Gastroesophageal sphincter (tissue), 4 donors: Measurements from ENCODE around the gene SEC23B. TPM values are rescaled to one million over a fixed set of nuclear protein-coding genes. Genes with fewer than 3 reads are reported as not detected.
A peak's percentile ranks its signal among the peaks of the same experiment; 100 is the strongest.

Source experiments
- ATAC-seq: fragments of 150-250 bp; one replicate; pipeline ENCODE4 v1.9.1; 2016; ENCODE audit warnings: mild to moderate bottlenecking, moderate library complexity
- H3K27ac ChIP-seq, 4 donors: fragments of 200-600 bp; sonication (generic) in 3 of 4; 1 replicate in 3 of 4; 2 replicates in 1 of 4; pipeline ENCODE4 v1.5.1; 2016 to 2019
- H3K27me3 ChIP-seq: fragments of 200-600 bp; sonication (generic); one replicate; pipeline ENCODE4 v1.5.1; 2019
- H3K36me3 ChIP-seq, 2 donors: fragments of 200-600 bp; sonication (generic); one replicate each; pipeline ENCODE4 v1.5.1; 2019; ENCODE audit warnings: control low read depth in 1 of 2
- H3K4me1 ChIP-seq, 3 donors: fragments of 200-600 bp; sonication (generic); 1 replicate in 2 of 3; 2 replicates in 1 of 3; pipeline ENCODE4 v1.5.1; 2016 to 2019; ENCODE audit warnings: control low read depth in 2 of 3
- H3K4me3 ChIP-seq, 2 donors: fragments of 200-600 bp; sonication (generic); one replicate each; pipeline ENCODE4 v1.5.1; 2019; ENCODE audit warnings: mild to moderate bottlenecking in 1 of 2, moderate library complexity in 1 of 2
- H3K9me3 ChIP-seq, 3 donors: fragments of 200-600 bp; sonication (generic); one replicate each; pipeline ENCODE4 v1.5.1; 2017 to 2019; ENCODE audit warnings: control low read depth in 2 of 3
- EP300 ChIP-seq: sonication (generic); formaldehyde crosslinking; IDR thresholded peaks from one replicate; pipeline ENCODE4 v1.6.1; 2017; ENCODE audit warnings: antibody characterized with exemption, mild to moderate bottlenecking
- POLR2A ChIP-seq, 2 donors: fragments of 450-650 bp; IDR thresholded peaks; one replicate each; pipeline ENCODE4 v1.6.1; 2017; ENCODE audit warnings: antibody characterized with exemption in 2 of 2, mild to moderate bottlenecking in 2 of 2, moderate library complexity in 1 of 2
- POLR2AphosphoS5 ChIP-seq: sonication (generic); formaldehyde crosslinking; IDR thresholded peaks from one replicate; pipeline ENCODE4 v1.6.1; 2017; ENCODE audit warnings: antibody characterized with exemption
- WGBS, 2 donors: methylation state at CpG; one replicate each; pipeline ENCODE4 v1.1.5; 2018; ENCODE audit warnings: low coverage in 1 of 2; 5-methylcytosine and 5-hydroxymethylcytosine counted together
- total RNA-seq, 4 donors: library from RNA; depleted of rRNA; stranded (reverse); fragments of >200 nt; gene quantifications; one replicate each; pipeline ENCODE4 v1.1.0, GENCODE V29; 2016
- TF ChIP-seq, protein P1 (sequence below), 4 experiments: fragments of 200-600 bp in 2 of 4; fragments of 450-650 bp in 2 of 4; sonication (generic) in 1 of 4; IDR thresholded peaks; one replicate each; pipeline ENCODE4 v1.5.1; 2017 to 2019; ENCODE audit warnings: antibody characterized with exemption in 4 of 4, mild to moderate bottlenecking in 2 of 4, moderate library complexity in 2 of 4

The SEC23B gene
- total RNA-seq, 4 donors from 2014 or later, result 18.6 to 27.5 (median 20.2) TPM

DNA sequence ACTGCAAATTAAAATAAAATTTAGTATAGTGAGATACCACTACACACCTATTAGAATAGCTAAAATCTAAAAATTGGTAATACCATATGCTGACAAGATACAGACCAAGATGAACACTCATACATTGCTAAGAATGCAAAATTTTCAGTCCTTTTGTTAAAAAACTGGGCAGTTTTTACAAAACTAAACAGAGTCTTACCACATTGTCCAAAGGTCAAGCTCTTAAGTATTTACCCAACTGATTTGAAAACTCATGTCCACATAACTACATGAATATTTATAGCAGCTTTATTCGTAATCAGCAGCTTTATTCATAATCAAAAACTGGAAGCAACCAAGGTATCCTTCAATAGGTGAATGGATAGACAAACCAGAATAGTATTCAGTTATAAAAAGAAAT, 30.5 kb upstream of the SEC23B start:
- Histone ChIP-seq H3K4me1 (no peaks in the 10 kb centered on the region), H3K9me3 (no peaks in the 10 kb centered on the region), H3K4me3 (no peak overlapping the region), H3K36me3 (peaks cover 6 to 97% of the 10 kb centered on the region in 2 donors), H3K27me3 (no peaks in the 10 kb centered on the region), H3K27ac (no peak overlapping the region)
- ATAC-seq, result no peak
- 83 to 100% methylated on average over 1 of the region's 1 CpG for WGBS, 2 donors
- TF ChIP-seq POLR2AphosphoS5 (no peak), EP300 (no peak), POLR2A (IDR thresholded peaks at IDR 0.05) (no peak)
- TF ChIP-seq, protein P1, sequence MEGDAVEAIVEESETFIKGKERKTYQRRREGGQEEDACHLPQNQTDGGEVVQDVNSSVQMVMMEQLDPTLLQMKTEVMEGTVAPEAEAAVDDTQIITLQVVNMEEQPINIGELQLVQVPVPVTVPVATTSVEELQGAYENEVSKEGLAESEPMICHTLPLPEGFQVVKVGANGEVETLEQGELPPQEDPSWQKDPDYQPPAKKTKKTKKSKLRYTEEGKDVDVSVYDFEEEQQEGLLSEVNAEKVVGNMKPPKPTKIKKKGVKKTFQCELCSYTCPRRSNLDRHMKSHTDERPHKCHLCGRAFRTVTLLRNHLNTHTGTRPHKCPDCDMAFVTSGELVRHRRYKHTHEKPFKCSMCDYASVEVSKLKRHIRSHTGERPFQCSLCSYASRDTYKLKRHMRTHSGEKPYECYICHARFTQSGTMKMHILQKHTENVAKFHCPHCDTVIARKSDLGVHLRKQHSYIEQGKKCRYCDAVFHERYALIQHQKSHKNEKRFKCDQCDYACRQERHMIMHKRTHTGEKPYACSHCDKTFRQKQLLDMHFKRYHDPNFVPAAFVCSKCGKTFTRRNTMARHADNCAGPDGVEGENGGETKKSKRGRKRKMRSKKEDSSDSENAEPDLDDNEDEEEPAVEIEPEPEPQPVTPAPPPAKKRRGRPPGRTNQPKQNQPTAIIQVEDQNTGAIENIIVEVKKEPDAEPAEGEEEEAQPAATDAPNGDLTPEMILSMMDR (IDR thresholded peaks at IDR 0.05), result no peak

DNA sequence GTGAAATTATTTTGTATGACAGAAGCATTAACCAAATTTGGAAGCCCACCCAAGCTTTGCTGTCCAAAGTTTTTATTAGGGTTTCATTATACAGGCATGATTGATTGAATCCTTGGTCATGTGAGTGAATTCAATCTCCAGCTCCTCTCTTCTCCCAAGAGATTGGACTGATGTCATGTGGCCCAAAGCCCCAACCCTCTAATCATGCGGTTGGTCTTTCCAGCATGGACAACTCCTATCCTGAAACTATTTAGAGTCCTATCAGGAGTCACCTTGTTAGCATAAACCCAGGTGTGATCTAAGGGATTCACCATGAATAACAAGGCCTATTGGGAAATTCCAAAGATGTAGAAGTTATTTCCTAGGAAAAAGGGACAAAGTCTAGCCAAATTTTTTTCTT, 29.9 kb upstream of the SEC23B start:
- Histone ChIP-seq H3K27me3 (no peaks in the 10 kb centered on the region), H3K9me3 (no peaks in the 10 kb centered on the region), H3K4me1 (no peaks in the 10 kb centered on the region), H3K4me3 (no peak overlapping the region), H3K27ac (no peak overlapping the region), H3K36me3 (peaks cover 6 to 100% of the 10 kb centered on the region in 2 donors)
- WGBS, 2 donors, result 92 to 100% methylated on average over 1 of the region's 1 CpG
- TF ChIP-seq, protein P1 (IDR thresholded peaks at IDR 0.05), result no peak
- TF ChIP-seq POLR2AphosphoS5 (no peak), POLR2A (IDR thresholded peaks at IDR 0.05) (no peak), EP300 (no peak)
- no peak for ATAC-seq

DNA sequence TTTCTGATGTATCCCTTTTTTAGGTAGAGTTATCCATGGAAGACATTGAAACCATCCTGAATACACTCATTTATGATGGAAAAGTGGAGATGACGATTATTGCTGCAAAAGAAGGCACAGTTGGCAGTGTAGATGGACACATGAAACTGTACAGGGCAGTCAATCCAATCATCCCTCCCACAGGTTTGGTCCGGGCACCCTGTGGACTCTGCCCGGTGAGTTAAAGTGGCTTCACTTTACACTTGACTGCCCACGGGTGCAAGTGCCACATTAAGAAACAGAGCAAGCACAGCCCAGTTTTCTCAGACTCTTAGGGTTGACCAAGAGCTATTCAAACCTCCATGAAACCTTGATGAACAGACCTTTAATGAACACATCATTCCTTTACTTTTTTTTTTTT, 26.1 kb upstream of the SEC23B start:
- no peak for ATAC-seq
- Histone ChIP-seq H3K4me3 (no peak overlapping the region), H3K4me1 (no peaks in the 10 kb centered on the region), H3K9me3 (no peaks in the 10 kb centered on the region), H3K36me3 (peaks cover 0 to 96% of the 10 kb centered on the region in 2 donors), H3K27ac (no peak overlapping the region), H3K27me3 (no peaks in the 10 kb centered on the region)
- 88% methylated on average over 4 of the region's 4 CpGs; no CpG with 5 or more reads in 1 of the 2 donors for WGBS, 2 donors
- TF ChIP-seq POLR2AphosphoS5 (no peak), POLR2A (IDR thresholded peaks at IDR 0.05) (no peak), EP300 (no peak)
- TF ChIP-seq, protein P1 (IDR thresholded peaks at IDR 0.05), result no peak

DNA sequence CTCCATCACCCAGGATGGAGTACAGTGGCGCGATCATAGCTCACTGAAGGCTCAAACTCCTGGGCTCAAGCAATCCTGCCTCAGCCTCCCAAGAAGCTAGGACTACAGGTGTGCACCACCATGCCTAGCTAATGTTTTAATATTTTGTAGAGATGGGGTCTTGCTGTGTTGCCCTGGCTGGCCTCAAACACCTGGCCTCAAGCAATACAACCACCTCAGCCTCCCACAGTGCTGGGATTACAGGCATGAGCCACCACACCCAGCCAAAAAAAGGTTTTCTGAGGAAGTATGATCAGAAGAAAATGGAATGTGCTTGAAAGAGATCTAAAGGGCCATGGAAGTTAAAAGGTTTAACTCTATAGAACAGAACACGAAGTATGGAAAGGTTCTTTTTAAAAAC, 19.4 kb upstream of the SEC23B start:
- TF ChIP-seq POLR2A (IDR thresholded peaks at IDR 0.05) (no peak), EP300 (no peak), POLR2AphosphoS5 (no peak)
- TF ChIP-seq, protein P1 (IDR thresholded peaks at IDR 0.05), result no peak
- 94 to 100% methylated on average over 1 to 3 of the region's 3 CpGs for WGBS, 2 donors
- Histone ChIP-seq H3K4me1 (no peaks in the 10 kb centered on the region), H3K27me3 (no peaks in the 10 kb centered on the region), H3K9me3 (no peaks in the 10 kb centered on the region), H3K36me3 (peaks cover 0 to 90% of the 10 kb centered on the region in 2 donors), H3K27ac (no peak overlapping the region), H3K4me3 (no peak overlapping the region)
- no peak for ATAC-seq

DNA sequence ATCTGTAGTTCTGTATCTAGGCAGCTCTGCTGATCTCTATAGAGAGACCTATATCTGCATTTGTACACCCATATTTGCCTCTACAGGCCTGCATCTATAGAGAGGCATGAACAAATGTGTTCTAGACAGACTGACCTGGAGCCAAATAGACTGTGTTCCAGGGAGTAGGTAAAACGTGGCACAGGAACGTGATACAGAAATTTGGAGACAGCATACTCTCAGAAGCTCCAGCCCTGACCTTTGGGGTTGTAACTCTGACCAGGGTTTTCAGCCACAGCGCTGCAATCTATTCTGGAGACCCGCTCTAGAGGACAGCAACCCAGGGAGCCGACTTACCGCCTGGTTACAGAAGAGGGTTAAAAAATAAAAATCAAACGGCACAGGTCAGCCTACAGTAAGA, 11.7 kb upstream of the SEC23B start:
- Histone ChIP-seq H3K4me3 (peak overlapping the region in 1 of 2 donors; percentile 53), H3K4me1 (peaks cover 0 to 18% (median 6%) of the 10 kb centered on the region in 3 donors), H3K27me3 (no peaks in the 10 kb centered on the region), H3K36me3 (peaks cover 0 to 24% of the 10 kb centered on the region in 2 donors), H3K9me3 (no peaks in the 10 kb centered on the region), H3K27ac (peak overlapping the region in 1 of 4 donors; percentile 69)
- ATAC-seq, result no peak
- TF ChIP-seq POLR2A (IDR thresholded peaks at IDR 0.05) (no peak), POLR2AphosphoS5 (no peak), EP300 (no peak)
- TF ChIP-seq, protein P1 (IDR thresholded peaks at IDR 0.05), result no peak
- 5 to 13% methylated on average over 4 to 7 of the region's 7 CpGs for WGBS, 2 donors
